GM18526 (cell line): Measurements from ENCODE around the gene PTOV1.

ENCODE experiments used
- POLR2A ChIP-seq: IDR thresholded peaks from 3 replicates; pipeline ENCODE4 v1.6.1; 2011; ENCODE audit not compliant: insufficient read length; ENCODE audit errors: extremely low read depth

The PTOV1 gene

DNA sequence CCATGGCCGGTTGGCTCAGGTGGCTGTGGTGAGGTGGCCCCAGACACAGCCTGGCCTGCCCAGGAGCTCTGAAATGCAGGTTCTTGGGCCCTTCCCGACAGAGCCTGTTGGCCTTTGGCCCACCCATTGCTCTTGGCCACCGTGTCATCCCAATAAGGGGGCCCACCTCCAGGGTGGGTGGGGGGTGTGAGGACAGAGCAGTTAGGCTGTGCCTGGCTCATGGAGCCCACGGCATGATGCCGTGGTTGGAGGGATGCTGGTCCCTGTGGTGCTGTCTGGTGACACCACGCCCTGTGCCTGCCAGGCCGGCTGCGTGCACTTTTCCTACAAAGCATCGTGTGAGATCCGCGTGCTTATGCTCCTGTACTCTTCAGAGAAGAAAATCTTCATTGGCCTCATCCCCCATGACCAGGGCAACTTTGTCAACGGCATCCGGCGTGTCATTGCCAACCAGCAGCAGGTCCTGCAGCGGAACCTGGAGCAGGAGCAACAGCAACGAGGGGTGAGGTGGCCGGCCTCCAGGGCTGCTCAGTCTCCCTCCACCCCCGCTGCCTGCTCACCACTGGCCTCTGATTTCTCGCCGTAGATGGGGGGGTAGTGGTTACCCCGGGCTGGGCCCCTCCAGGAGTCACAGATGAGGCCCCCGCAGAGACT, 8.8 kb downstream of the PTOV1 start:
- TF ChIP-seq POLR2A = no peak

DNA sequence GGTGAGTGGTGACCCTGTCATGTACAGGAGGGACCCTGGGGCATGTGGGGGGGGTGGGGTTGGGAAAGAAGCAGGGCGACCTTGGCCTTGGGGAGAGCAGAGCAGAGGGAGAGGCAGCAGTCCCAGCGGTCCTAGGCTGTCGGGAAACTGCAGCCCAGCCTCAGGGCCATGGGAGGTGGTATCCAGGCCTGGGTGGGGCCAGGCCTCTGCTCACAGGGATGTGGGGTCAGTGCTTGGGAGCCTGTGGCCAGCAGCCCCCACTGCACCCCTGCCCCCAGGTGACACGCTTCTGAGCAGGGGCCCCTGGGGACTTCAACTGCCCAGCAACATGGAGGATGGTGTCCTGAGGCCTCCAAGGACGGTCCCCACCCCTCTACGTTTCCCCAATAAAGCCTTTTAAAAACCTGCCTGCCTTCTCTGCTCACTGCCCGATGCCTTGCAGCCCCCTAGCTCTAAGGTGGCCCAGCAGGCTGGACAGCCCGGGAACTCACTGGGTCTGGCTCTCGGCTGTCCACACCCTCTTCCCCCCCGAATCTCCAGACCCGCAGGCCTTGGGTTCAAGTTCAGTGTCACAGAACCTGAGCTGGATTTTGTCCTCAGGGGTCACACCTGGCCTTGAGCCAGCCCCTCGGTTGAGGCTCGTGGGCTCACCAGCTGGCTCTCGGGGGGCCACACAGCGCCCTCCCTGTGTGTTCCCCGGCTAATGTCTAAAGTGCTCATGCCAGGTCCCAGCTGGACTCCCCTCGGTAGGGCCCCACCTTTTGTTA, 9.6 kb downstream of the PTOV1 start:
- TF ChIP-seq POLR2A = no peak

DNA sequence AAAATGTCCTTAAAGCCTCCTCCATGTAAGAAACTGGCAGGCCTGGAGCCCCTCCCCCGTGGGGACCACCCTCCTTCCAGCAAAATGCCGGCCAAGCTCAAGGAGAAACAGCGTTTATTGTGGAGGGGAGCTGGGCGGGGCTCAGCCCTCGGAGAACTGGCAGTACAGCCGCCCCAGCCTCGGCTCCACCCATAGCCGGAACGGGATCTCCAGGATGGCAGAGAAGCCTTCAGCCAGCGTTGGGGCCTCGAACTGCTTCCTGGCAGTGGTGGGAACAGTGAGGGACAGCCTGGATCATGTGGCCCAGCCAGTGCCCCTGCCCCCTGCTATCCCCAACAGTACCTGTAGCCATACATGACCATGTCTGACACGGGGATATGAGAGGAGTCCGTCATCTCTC, 10.1 kb downstream of the PTOV1 start:
- no peak for TF ChIP-seq POLR2A

DNA sequence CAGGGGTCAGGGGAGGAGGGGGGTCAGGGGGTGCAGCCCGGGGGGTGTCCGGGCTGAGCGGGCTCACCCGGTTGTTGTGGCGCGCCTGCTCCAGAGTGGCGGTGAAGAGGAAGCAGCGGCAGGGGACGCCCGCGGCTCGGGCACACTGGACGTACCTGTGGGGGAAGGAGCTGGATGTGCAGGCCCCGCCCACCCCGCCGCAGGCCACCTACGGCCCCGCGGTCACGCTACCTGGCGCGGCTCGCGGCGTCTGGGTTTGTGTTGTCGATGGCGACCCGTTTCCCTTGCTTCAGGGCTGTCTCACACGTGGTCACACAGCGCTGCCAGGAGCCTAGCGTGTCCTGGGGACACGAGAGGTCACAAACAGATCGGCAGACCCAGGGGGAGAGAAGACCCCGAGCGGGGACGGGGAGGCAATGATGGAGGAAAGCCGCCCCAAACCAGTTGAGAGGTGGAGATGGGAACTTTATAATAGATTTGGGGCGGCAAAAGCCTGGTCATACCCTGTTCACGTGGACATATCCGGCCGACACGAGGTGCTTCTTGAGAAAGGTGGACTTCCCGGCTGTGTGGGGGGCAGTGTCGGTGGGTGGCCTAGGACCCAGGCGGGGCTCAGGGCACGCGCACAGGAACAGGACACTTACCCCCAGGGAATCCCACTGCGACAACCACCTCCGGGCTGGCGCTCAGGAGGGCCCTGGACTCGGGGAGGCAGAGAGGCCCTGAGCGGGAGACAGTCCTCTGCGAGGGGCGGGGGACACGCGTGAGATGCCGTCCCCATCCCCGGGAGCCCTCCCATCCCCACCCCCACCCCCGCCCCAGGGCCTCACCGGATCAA, 10.8 kb downstream of the PTOV1 start:
- TF ChIP-seq POLR2A = no peak

DNA sequence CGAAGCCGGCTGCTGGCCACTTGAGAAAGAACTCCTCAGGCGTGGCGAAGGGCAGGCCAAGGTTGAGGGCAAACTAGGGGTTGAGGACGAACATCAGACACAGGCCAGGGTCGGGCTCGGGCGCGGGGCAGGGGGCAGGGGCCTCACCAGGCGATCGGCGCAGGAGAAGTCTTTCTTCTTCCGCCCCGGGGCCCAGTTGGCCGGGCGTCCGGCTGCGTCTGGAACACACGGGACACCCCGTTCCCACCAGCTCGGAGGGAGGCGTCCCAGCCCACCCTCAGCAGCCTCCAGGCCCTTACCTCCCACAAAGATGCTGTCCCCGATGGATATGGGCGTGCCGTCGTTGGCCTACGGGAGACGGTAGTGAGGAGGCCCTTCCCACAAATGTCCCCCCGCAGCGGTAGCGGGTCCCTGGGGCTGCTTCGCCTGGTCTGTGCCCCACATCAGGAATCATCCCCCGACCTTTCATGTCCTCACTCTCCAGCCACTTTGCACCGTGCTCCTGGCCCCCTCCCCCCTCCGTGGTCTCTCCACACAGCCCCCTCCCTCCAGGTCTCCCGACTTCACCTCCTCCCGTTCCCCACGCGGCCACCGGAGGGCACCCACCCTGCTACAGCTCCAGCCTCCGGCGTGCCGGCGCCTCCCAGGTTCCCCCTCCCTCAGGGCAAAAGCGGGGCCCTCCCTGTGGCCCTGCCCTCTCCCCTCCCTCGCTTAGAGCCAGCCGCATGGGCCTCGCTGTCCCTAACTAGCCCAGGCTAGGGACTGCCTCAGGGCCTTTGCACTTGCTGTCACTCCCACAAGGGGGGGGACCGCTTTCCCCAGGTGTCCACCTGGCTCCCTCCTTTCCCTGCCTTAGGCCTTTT, 11.7 kb downstream of the PTOV1 start:
- TF ChIP-seq POLR2A = no peak

DNA sequence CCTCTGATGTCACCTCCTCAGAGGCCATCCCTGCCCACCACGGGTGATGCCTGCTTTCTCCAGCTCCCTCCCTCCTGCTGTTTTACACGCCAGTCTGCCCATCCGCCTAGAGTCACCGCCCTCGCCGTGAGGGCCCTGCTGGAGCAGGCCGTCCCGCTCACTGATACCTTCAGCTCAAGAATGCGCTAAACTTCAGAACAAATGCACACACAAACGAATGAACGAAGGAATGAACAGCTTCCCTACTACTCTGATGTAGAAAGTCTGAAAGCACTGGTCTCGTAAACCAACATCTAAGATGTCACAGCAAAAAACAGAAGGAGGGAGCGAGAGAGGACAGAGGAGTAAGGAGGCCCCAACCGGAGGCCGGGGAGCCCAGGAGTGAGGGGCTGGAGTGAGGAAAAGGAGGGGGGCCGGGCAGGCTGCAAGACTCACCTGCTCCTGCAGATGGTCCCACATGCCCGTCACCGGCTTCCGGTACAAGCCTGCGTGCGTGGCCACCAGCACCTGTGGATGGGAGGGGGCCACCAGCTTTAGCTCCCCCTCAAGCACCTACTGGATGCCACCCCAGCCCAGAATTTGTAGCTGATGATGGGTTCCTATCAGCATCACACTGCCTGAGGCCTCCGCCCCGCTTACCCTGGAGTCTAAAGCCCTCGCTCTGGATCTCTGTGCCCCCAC, 12.4 kb downstream of the PTOV1 start:
- no peak for TF ChIP-seq POLR2A

DNA sequence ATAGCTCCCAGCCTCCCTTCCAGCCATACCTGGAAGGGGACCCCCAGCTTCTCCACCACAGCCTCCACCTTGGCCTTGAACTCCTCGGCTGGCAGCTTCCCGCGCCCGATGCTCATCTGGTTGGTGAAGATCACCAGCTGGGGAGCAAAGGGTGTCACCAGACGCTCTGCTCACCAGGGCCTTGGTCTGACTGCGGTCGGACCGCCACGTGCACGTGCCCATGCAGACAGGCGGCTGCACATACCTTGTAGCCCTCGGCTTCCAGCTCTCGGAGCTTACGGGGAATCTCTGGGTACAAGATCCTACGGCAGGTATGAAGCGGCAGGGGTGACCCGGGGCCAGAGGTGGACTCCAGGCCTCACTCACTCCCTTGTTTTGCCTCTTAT, 13.0 kb downstream of the PTOV1 start:
- TF ChIP-seq POLR2A = no peak

DNA sequence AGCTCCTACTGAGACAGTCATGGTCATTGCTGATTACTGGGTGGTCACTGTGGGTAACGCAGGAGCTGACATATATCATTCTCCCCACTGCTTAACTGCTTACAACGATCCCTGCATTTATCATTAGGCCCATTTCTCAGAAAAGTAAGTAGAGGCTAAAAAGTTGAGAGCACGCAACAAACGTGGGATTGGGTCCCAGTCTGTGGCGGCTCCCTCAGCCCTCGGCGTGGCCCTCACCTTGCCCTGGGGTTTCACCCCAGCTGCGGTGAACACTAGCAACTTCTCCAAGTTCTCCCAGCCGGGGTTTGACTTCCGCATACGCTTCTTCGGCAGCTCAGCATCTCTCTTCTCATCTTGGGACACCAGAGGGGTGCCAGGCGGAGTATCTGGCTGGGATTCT, 13.9 kb downstream of the PTOV1 start:
- no peak for TF ChIP-seq POLR2A

DNA sequence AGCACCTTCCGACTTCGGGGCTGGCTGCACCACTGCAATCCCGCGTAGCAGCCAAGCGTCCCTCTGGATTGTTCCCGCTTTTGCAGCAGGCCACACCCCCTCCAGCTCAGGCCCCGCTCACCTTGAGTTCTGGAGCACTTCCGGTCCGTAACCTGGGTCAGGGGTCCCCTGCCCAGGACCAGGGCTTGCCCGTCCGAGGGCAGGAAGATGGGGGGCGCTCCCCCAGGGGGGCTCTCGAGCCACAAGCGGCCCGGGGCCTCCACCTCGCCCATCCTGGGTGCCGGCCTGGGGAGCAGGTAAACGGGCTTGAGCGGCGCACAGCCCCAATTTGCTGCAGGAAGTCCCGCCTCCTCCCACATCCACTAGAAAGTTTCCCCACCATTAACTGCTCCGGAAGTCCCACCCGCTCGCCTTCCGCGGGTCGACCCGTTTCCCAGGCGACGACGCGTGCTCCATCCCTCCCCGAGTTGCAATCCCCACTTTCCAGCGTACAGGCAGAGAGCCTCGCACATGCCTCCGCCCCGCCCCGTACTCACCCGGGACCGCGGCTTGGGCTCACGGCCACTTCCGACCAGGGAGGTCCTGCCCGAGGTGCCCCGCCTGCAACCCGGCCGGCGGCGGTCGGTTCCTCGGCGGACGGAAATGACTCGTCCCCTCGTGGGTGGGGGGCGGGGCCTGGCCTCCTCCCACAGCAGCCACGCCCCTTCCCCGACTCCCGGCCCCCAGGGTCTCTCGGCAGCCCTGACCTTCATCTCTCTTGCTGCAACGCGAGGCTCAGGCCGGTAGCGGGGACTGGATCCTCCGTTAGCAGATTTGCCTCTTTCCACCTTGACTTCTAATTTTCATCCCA, 16.2 kb downstream of the PTOV1 start, which contains the start of gene PNKP:
Gene PNKP (minus strand): TSS at position 644 of the 850 bp plus-strand sequence. CDS start 372 bp downstream, at position 272.
- TF ChIP-seq POLR2A = peak; percentile 81

DNA sequence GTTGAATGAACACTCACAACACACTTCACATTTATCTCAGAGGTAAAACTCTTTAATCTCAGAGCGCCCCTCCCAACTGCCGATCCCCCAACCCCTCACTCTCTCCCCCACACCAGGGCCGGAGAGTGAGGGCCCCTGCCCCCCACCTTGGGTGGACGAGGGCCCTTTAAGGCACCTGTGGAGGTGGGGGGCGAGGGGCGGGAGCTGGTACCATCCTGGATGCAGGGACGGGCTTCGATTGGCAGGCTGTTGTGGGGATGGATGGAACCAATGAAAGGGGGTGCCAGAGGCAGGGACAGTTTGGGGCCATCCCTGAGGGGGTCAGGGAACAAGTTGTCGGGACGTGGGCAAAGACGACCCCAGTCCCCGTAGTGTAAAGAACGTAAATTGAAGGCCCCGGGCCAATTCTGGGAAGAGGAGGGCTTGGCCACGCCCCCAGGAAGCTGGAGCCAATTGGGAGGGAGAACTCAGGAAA, 18.1 kb downstream of the PTOV1 start:
- TF ChIP-seq POLR2A = peak; percentile 2

DNA sequence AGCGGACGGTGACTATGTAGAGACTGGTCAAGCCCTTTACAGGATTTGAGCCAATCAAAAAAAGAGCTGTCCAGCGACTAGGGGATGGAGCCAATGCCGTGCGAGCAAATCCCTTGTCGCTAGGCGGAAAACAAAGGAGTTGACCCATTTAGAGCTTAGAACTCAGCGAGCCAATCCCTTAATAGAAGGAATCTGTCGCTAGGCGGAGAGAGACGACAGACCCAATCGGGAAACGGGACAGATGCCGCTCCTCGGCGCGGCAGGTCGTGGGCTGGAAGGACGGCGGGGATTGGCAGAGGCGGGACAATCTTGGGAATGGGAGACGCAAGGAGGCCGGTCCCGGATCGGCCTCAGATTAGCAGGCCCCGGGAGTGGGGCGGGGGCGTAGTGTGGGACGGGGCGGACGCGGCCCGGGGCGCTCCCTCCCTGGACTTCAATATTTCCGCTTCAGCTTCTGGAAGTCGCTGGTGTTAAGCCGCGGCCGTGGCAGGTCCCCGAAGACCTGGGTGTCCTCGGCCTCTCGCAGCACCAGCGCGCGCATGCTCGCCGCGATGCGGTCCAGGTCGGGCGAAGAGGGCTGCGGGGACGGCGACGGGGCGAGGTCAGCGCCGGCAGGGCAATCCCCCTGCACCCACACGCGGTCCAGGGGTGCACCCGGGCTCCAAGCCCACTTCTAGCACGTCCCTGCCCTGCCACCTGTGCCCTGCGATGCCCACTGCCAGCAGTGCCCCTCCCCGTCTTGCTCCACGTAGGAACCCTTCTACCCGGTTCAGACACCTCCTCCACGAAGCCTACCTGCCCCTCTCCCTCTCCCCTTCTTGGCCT, 18.7 kb downstream of the PTOV1 start:
- TF ChIP-seq POLR2A = peak; percentile 60

DNA sequence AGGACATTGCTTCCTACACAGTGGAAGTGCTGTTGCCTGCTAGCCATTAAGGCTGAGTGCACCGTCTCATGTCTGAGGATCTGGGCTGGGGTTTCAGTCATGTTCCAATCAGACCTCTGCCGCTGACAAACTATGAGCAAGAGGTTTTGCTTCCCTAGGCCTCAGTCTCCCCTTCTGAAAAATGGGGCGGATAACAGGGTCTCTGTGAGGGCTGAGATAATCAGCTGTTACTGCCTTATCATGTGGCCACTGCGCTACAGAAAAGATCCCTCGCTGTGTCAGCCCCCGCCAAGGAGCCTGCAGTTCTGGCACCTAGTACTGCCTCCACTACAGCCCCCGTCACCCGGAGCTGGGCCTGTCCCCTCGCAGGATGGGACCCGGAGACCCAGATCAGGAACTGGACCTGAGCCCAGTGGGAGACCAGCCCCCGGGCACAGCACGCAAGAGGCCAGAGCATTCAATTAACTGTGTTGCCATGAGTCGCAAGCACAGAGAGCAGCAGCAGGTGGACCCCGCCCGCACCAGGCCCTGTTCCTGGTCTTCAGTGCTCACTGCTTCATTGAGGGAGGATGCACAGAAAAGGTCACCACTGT, 19.4 kb downstream of the PTOV1 start:
- TF ChIP-seq POLR2A = no peak
